Panc1 (cell line): ENCODE measurements around the gene CARM1. TPM values are rescaled to one million over a fixed set of nuclear protein-coding genes. Genes with fewer than 3 reads are reported as not detected.

ENCODE experiments used
- ATAC-seq: fragments of 200-7000 bp; cut with Tn5 transposase; 2 replicates; pipeline ENCODE4 v1.9.1; 2020; ENCODE audit warnings: mild to moderate bottlenecking, moderate library complexity
- BruUV-seq: library from RNA; stranded (reverse); fragments of 400-500 nt; replicated peaks from 2 replicates; lab custom pipeline; 2021; lab: Mats Ljungman, UMichigan
- CTCF ChIA-PET: fragments of 300-600 bp; sonication (Branson Sonifier 250); formaldehyde crosslinking; loops from one replicate; lab custom pipeline; 2022; ENCODE audit warnings: antibody characterized with exemption; lab: Charles Lee
- POLR2A ChIA-PET: fragments of 300-600 bp; sonication (Branson Sonifier 250); formaldehyde crosslinking; loops from one replicate; lab custom pipeline; 2022; ENCODE audit warnings: antibody characterized with exemption; lab: Charles Lee
- DNase-seq: peaks from one replicate; pipeline ENCODE4 v3.0.0-alpha.2; 2010; ENCODE audit warnings: low read depth, low spot score
- H3K27ac ChIP-seq: 2 replicates; pipeline ENCODE4 v1.5.1; 2011; ENCODE audit warnings: mild to moderate bottlenecking, low read length, inconsistent platforms
- H3K27me3 ChIP-seq: fragments of 200-500 bp; sonication (Bioruptor generic); 2 replicates; pipeline ENCODE4 v1.6.0; 2014; ENCODE audit warnings: low read length, inconsistent platforms; ENCODE audit not compliant: control insufficient read depth, insufficient read depth
- H3K36me3 ChIP-seq: fragments of 200-500 bp; sonication (Bioruptor generic); 2 replicates; pipeline ENCODE4 v1.5.1; 2014; ENCODE audit warnings: inconsistent platforms, mild to moderate bottlenecking, low read length, moderate library complexity; ENCODE audit not compliant: control insufficient read depth, insufficient read depth
- H3K4me1 ChIP-seq: 2 replicates; pipeline ENCODE4 v1.5.1; 2011; ENCODE audit warnings: inconsistent platforms, mild to moderate bottlenecking, low read length, moderate library complexity; ENCODE audit not compliant: control insufficient read depth, insufficient read depth
- H3K4me3 ChIP-seq, 2 experiments: 2 replicates each; pipeline ENCODE4 v1.5.1; 2011 to 2012; ENCODE audit warnings: low read depth in 2 of 2, low read length in 2 of 2, mild to moderate bottlenecking in 2 of 2, inconsistent platforms in 1 of 2, moderate library complexity in 1 of 2
- H3K9me3 ChIP-seq: fragments of 200-500 bp; sonication (Bioruptor generic); 2 replicates; pipeline ENCODE4 v1.5.1; 2014; ENCODE audit warnings: low read depth, mild to moderate bottlenecking, inconsistent platforms, low read length, moderate library complexity; ENCODE audit not compliant: control insufficient read depth, insufficient read depth
- CTCF ChIP-seq: fragments of 450-650 bp; IDR thresholded peaks from 2 replicates; pipeline ENCODE4 v1.5.1; 2017; ENCODE audit warnings: mild to moderate bottlenecking
- POLR2AphosphoS5 ChIP-seq: IDR thresholded peaks from 2 replicates; pipeline ENCODE4 v1.6.1; 2012; ENCODE audit warnings: mild to moderate bottlenecking, low read depth, low read length, moderate library complexity
- REST ChIP-seq, 2 experiments: IDR thresholded peaks; 2 replicates each; pipeline ENCODE4 v1.6.1; 2011 to 2012; ENCODE audit warnings: low read depth in 2 of 2, control low read depth in 1 of 2, low read length in 1 of 2, mild to moderate bottlenecking in 1 of 2, moderate library complexity in 1 of 2; ENCODE audit not compliant: insufficient read depth in 1 of 2
- SIN3A ChIP-seq: IDR thresholded peaks from 2 replicates; pipeline ENCODE4 v1.6.1; 2012; ENCODE audit warnings: low read depth, mild to moderate bottlenecking, low read length, moderate library complexity, borderline replicate concordance; ENCODE audit not compliant: insufficient read depth
- TCF7L2 ChIP-seq: IDR thresholded peaks from 2 replicates; pipeline ENCODE4 v1.6.1; 2011; ENCODE audit warnings: mild to moderate bottlenecking, low read depth, low read length, inconsistent platforms
- in situ Hi-C: cut with HindIII; loops from 2 replicates; pipeline ENCODE4 v1.10.0; 2016; ENCODE audit warnings: low sequenced_read_pairs, low pct_unique_long_range_greater_than_20kb
- intact Hi-C: fragments of 100-400 bp; cut with micrococcal nuclease; formaldehyde crosslinking; loops from one replicate; pipeline ENCODE4 v1.10.0; 2022; ENCODE audit not compliant: unreplicated experiment
- total RNA-seq: library from RNA; stranded (reverse); gene quantifications from one replicate; pipeline ENCODE4 v1.2.1, GENCODE V29; 2021; ENCODE audit not compliant: unreplicated experiment

CARM1 gene
- total RNA-seq, 1 experiment from 2014 or later = 44.9 TPM

DNA sequence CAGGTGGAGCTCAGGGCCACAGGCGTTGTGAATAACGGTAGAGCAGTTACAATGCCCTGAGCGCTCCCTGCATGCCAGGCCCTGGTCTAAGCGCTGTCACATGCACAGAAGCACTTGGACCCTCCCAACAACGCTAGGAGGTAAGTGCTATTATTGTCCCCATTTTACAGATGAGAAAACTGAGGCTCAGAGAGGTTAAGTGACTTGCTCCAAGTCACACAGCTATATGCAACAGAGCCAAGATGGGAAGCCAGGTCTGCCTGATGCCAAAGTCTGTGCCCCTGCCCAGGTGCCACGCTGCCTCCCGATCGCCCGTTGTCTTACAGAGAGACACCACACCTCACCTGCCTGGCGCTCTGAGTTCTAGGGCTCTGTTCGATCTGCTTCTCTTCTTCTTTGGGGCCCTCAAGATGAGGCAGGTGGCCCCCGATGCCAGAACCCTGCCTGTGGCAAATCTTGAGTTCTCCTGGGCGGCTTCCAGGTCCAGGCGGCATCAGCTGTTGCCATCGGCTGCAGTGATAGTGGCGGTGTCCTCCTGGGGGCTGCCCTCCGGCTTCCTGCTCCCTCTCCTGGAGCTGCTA, 37.1 kb downstream of the CARM1 start:
- in situ Hi-C loops = no loop called here
- TF ChIP-seq CTCF (no peak), TCF7L2 (no peak), REST (IDR thresholded peaks at IDR 0.05; ENCODE audit: insufficient read depth in 1 of 2, low read depth in 2 of 2, low read length in 1 of 2) (no peak), POLR2AphosphoS5 (no peak), SIN3A (no peak)
- ATAC-seq = no peak
- Histone ChIP-seq H3K9me3 (no peaks in the 10 kb centered on the region), H3K27ac (no peak overlapping the region), H3K27me3 (no peaks in the 10 kb centered on the region), H3K4me1 (no peaks in the 10 kb centered on the region), H3K36me3 (no peaks in the 10 kb centered on the region; the same call in 1 of the 2 replicates), H3K4me3 (no peak overlapping the region)
- ChIA-PET POLR2A (no interaction called here), CTCF (no interaction called here)
- DNase-seq = no peak
- intact Hi-C loops = no loop called here
- BruUV-seq = no TSS peak

- Histone ChIP-seq H3K9me3 (no peaks in the 10 kb centered on the region), H3K27me3 (no peaks in the 10 kb centered on the region), H3K36me3 (no peaks in the 10 kb centered on the region; the same call in 1 of the 2 replicates), H3K4me1 (no peaks in the 10 kb centered on the region; the same call in 1 of the 2 replicates), H3K4me3 (no peak overlapping the region), H3K27ac (no peak overlapping the region)
- ChIA-PET CTCF (no interaction called here), POLR2A (no interaction called here)
- no peak for TF ChIP-seq CTCF
- TF ChIP-seq REST (IDR thresholded peaks at IDR 0.05; ENCODE audit: insufficient read depth in 1 of 2, low read depth in 2 of 2, low read length in 1 of 2) = no peak
- TF ChIP-seq TCF7L2 = no peak
- no peak for TF ChIP-seq SIN3A
- no peak for TF ChIP-seq POLR2AphosphoS5
- intact Hi-C loops (no loop called here), in situ Hi-C loops (no loop called here)
- no peak for ATAC-seq
- BruUV-seq = no TSS peak
- DNase-seq = no peak
These were observed 40.4 kb downstream of the CARM1 start for GRCh38 chr19:10911579-10912363.
